Anterior cingulate cortex (tissue), 58 donors: ENCODE data around the gene RHOF.
"Not testable (repeated sequence)": the region's sequence is repeated elsewhere in the genome, so short reads cannot be mapped to it uniquely, and the experiment has no call there.

Experiments
- DNase-seq, 58 donors: peaks; one replicate each; lab custom pipeline; 2025; lab: John Stamatoyannopoulos, UW

The RHOF gene

DNA sequence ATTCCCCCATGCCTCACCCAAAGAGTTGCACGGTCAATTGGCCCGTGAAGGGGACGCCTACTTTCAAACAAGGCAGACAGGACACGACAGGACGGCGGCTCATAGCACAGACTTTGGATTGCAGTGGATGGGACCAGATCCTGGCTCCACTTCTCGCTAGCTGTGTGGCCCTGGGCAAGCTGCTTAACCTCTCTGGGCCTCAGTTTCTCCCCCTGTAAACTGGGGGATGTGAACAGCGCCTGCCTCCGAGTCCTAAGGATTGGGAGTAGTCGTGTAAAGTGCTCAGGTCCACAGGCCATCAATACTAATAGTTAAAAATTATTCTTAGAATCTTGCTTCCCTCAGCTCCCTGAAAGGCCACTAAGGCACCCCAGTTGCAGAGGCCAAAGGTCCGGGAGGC lies 13.1 kb downstream of the RHOF start:
- no peak for DNase-seq

DNA sequence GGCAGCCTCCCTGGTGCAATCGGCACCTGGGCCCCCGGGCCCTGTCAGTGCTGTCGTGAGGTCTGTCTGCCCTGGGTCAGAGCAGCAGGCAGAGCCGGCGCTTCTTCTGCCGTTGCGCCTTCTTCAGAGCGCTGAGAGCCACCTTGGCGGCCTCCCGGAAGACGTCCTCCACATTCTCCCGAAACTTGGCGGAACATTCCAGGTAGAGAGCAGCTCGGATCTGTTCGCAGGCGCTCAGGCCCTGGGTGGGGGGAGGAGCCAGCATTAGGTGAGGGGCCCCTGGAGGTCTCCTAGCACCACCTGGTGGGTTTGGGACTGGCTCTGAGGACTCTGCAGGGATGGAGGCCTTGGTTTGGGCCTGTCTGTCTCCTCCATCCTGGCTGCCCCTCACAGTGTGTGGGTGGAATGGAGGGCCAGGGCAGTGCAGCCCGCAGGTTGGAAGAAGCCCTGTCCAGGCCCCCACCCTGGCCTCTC lies 14.0 kb downstream of the RHOF start:
- DNase-seq: no peak

DNA sequence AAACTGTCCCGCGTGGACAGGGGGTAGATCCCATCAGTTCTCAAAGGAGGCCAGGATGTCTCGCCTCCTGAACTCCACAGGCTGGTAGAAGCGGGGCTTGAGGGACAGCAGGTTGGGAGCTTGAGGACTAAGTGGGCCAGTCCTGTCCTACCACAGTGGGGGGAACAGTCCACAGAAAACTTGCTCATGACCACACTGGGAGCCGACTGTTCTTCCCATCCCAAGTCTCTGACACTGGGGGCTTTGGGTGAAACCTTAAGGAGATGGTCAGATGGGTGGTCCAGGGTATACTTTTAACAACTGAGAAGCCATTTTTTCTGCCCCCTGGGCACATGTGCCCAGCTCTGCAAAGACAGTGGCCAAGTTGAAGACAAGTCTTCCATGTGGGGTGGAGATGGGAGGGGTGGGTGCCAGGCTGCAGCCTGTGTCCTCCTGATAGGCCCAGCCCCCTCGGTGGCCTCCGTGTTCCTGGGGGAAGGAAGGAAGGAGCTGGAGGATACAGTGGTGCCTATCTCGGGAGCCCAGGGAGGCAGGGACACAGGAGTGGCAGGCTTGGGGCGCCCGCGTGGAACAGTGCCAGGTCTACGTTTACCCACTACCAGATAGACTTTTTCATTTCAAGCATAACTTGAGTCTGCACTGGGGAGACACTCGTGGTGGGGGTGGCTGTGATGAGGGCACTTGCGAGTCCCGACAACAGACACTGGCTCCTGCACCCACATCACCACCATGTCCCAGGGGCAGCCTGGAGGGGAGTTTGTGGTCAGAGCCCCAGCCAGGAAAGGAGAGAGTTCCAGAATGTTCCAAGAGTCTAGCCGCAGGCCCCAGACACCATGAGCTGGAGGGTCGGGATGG lies 14.7 kb downstream of the RHOF start:
- DNase-seq: no peak

DNA sequence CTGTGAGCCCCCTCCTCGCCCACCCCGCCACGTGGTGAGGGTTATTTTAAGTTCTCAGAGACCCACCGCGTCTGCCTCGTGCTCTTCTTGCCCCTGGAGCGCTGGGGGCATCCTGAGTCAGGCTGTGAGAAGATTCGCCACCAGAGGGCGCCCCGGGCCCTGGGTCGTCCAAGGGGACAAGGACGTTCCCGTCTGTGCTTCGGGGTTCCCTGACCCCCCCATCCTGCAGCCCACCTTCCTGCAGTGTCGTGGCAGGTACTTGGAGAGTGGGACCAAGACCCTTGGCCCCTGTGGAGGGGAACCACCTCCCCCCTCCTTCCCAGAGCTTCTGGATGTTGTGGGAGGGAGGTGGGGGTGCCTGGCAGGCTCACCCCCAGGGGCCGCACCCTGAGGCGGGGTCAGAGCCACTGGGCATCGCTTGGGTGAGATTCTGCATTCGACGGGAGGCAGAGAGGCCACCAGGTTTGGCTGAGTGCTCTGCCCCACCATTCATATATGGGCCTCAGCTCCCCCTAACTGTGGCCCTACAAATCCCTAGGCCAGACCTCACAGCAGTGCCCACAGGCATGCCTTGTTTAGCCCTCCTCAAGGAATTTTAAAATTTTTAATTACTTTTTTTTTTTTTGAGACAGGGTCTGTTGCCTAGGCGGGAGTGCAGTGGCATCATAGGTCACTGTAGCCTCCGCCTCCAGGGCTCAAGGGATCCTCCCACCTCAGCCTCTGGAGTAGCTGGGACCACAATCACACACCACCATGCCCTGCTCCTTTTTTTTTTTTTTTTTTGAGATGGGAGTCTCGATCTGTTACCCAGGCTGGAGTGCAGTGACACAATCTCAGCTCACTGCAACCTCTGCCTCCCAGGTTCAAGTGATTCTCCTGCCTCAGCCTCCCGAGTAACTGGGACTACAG lies 17.0 kb downstream of the RHOF start:
- DNase-seq: peak in 34 of 58 donors; percentile 4 to 81 (median 32)

DNA sequence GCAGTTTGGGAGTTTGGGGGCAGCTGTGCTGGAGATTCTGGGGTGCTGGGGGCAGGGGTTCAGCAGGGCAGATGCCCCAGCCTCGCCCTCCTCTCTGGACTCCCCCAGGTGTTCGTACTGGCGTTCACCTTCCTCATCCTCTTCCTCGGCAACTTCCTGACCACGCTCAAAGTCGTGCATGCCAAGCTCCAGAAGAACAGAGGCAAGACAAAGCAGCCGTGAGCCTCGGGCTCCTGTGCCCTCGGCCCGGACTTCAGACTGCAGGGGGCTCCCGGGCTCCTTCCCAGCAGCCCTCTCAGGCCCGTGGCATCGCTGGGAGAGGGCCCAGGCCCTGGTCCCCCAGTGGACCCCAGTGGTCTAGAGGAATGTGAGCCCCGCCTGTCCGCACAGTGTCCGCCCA lies 18.0 kb downstream of the RHOF start:
- DNase-seq: no peak

DNA sequence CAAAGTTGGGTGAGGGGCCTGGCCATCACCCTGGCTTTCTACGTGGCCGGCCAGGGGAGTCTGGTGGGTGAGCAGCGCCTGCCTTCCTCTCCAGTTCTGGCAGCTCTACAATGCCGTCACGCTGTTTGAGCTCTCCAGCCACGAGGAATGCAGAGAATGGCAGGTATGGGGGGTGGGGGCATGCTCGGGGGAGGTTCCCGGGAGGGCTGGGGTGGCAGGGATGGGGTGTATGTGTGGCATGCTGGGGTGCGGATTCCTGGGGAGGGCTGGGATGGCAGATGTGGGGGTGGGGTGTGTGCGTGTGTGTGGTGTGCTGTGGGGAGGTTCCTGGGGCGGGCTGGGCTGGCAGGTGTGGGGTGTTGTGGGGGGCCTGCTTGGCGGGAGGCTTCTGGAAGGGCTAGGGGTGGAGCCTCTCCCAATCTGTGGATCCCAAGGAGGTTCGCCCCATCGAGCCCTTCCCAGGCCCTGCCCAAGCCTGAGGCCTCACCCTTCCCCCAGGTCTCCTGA lies 18.5 kb downstream of the RHOF start:
- DNase-seq: peak in 1 of 58 donors; percentile 40

DNA sequence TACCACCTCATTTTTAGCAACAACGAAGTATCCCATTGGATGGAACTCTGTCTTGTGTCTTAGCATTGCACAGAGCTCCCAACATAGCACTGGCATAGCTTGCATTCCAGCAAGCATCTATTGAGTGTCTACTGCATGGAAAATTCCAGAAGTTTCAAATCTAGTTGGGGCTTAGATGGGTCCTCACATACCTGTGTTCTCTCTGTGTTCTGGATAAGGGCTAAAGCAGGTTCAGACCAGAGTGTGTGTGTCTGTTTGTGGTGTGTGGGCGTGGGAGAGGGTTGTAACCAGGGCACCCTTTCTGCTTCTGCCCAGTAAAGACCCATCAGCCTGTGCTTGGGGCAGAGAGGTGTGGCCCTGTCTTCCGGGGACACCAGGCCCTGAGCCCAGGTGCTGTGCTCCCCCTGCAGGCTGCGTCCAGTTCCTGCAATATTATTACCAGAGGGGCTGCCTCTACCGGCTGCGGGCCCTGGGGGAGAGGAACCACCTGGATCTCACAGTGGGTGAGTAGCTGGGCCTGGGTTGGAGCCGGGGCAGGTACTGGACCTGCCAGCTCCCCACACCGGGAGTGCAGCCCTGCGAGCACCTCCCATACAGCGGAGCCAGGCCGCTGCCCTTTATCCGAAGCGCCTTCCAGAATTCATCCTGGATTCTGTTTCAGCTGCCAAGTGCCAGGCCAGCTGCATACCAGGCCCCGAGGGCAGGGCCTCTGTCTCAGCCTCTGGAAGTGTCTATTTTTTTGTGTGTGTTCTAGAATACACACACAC lies 20.3 kb downstream of the RHOF start:
- DNase-seq: peak in 40 of 58 donors; percentile 7 to 72 (median 29)

DNA sequence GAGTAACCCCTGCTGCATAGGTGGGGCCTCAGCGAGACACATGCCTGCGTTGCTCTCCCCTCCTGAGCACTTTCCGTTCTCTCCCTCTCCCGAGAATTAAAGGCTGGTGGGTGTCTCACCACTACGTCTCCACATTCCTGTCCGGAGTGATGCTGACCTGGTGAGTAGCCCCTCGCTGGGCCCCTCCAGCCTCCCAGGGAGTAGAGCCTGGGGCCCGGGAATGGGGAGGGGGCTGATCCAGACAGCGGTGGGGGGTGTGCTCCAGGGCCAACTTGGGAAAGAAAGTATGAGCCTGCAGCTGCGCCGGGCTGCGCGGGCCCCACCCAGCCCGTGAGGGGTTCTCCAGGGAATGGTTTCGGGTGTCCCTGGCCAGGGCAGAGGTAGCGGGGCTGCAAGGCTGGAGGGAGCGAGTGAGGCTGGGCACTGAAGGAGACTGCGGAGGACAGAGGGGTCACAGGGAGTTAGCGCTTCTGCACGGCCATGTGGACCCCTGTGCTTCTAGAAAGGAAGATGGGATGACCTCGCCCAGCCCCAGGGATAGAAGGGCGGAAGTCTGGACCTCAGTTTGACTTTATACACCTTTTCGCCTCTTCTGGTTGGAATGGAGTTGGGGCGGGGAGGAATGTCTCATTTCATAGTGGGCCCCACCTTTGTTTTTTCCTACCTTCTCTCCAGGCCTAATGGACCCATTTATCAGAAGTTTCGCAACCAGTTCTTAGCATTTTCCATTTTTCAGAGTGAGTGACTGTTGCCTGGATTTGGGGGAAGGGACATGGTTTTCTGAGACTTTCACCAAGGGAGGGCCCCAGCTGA lies 22.5 kb downstream of the RHOF start:
- no peak for DNase-seq

DNA sequence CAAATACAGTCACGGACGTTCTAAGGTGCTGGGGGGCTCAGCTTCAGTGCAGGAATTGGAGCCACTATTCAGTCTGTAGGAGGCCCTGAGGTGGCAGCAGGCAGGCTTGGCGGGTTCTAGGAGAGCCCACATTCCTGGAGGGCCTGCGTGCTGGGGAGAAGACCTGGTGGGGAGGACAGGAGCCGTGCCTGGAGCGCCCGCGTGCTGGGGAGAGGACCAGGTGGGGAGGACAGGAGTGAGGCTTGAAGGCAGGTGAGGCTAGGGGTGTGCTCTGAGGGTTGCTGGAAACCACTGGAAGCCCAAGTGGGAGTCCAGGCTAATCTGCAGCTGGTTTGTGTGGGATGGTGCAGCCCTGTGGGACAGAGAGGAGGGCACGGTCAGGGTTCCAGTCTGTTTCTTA lies 23.1 kb downstream of the RHOF start:
- DNase-seq: no peak

DNA sequence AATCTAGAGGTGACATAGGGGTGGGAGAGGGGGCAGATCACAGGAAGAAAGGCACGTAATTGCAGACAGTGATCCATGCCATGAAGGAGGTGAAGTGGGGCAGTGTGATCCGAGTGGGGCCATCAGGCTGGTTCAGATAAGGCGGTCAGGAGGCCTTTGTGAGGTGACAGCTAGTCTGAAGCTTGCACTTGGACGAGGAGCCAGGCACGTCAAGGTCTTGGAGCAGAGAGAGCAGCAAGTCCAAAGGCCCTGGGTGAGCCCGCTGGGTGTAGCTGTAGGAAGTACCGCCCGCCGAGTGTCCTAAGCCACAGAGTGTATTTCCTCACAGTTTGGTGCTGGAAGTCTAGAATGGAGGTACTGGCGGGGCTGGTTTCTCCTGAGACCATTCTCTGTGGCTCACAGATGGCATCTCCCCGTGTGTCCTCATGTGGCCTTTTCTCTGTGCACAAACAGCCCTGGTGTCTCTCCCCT lies 23.6 kb downstream of the RHOF start:
- no peak for DNase-seq

DNA sequence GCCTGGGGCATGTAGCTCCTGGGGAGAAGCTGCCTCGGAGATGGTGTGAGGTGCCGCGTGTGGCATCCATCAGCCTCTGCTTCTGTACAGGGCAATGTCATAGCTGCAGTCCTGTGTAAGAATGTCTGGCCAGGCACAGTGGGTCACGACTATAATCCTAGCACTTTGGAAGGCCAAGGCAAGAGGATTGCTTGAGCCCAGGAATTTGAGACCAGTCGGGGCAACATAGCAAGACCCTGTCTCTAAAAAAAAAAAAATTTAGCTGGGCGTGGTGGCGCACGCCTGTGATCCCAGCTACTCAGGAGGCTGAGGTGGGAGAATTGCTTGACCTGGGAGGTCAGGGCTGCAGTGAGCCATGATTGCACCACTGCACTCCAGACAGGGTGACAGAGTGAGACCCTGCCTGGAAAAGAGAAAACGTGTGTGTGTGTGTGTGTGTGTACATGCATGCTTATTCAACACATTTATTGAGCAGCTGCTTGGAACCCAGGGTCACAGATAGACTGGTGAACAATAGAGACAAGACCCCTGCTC lies 24.1 kb downstream of the RHOF start:
- no peak for DNase-seq

DNA sequence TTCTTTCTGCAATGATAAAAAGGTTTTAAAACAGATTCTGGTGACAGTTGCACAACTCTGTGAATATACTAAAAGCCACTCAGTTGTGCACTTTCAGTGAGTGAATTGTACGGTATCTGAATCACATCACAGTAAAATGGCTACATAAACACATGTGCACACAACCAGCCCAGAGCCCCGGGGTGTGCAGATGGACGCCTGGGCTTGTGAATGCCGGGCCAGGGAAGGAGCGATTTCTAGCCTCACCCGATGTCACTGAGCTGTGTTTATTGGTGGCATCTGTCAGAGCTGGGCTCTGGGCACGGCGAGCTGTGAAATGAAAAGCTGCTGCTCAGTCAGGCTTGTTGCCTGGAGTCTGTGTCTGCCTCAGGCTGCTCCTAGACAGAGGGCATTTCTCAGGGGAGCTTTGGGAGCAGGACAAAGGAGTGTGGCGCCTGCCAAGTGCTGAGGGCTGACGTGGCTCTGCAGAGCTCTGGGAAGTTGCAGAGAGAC lies 25.9 kb downstream of the RHOF start:
- peak in 51 of 58 donors; percentile 7 to 78 (median 53) for DNase-seq

DNA sequence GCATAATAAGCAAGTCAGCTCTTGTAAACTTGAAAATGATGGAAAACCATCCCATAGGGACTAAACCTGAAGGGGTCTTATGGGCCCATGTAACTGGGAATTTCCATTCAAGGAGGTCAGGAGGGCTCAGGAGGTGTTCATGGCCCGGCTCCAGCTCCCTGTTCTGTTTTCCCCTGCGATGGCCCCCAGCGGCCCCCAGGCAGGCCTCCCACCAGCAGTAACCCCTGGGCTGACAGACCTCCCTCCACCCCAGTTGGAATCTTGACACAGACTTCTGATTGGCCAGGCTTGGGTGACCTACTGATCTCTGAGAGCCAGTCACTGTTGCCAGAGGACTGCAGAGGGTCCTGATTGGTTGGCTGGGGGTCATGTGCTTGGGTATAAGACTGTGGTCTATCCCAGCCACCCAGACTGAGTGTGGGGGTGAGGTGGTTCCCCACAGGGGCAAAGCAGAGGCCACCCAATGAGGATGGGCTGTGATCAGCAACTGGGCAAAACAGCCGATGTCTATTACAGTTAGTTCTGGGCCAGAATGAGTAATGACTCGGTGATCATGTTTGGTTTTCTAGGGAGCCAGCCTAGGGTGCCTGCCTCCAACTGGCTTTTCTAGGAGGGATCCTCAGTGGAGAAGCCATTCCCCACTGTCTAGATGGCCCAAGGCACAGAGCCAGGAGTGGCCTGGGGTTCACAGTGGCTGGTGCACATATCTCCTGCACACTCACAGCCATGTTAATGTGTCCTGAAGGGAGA lies 27.0 kb downstream of the RHOF start:
- no peak for DNase-seq

DNA sequence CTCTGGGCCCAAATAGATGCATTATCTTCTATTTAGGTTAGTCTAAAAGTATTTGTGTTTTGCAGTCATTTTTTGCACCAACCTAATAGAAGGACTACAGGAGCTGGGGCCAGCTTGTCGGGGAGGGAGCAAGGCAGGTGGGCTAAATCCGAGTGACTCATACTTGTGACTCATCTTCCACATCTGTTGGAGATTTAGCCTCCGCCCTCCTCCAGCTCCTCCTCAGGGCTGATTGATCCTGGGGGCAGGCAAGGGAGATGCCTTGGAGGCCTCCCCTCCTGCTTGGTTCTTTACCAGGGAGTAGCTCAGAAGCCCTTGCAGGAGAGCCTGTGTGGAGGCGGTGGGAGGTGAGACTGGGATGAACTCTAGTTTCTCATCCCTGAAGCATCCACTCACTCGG lies 27.9 kb downstream of the RHOF start:
- DNase-seq: peak in 1 of 58 donors; percentile 16

DNA sequence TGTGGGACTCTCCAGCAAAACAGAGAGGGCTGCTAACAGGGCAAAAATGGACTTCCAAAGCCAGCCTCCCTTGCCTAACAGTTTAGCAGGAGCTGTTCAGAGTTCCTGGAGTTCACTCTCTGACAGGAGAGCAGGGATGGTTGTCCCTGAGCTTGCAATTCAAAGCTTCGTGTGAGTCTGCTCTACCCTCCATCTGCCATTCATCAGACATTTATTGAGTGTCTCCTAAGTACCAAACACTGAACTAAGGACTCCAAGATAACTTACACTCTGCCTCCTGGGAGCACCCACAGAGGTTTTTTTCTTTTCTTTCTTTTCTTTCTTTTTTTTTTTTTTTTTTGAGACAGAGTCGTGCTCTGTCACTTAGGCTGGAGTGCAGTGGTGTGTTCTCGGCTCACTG lies 28.7 kb downstream of the RHOF start:
- DNase-seq: no peak

DNA sequence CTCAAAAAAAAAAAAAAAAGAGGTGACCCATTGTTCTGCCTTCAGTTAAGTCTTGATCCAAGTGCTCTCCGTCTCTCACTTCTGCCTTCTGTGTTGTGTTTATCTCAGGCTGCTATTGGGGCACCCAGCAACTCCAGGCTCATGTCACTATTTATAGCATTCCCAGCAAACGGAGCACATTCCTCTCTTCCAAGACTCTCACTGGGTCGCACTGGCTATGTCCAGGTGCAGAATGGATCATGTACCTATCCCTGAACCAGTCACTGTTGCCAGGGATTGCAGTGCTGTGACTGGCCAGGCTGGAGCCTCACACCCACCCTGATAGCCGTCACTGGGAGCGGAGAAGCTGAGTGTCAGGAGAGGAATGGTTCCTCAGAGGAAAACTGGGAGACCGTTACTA lies 31.2 kb downstream of the RHOF start:
- DNase-seq: no peak

DNA sequence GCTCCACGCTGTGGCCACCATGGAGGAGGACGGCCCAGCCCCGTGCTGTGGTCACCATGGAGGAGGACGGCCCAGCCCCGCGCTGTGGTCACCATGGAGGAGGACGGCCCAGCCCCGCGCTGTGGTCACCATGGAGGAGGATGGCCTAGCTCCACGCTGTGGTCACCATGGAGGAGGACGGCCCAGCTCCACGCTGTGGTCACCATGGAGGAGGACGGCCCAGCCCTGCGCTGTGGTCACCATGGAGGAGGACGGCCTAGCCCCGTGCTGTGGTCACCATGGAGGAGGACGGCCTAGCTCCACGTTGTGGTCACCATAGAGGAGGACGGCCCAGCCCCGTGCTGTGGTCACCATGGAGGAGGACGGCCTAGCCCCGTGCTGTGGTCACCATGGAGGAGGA lies 35.0 kb downstream of the RHOF start:
- not testable (repeated sequence) for DNase-seq

DNA sequence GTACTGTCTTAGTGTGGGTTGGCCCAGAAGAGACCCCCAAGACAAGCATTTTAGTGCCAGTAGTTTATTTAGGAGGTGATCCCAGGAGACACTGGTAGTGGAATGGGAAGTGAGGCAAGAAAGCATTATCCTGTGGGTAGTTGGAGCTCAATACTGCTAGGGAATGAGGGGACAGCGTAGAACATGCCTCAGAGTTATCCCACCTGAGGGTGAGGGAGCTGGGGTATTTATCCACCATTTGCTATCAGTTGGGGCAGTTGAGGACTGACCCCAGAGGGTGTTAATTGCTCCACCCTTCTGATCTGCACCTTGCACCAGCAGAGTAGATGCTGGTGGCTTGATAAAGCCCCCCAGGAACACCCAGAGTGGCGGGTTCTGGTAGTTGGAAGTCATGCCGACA lies 37.9 kb downstream of the RHOF start:
- DNase-seq: no peak
